Astrocyte (in vitro differentiated cells and primary cell): ENCODE results near the gene MUSK.

Source experiments
- EZH2 ChIP-seq: IDR thresholded peaks from 2 replicates; pipeline ENCODE4 v1.6.1; 2012; ENCODE audit warnings: mild to moderate bottlenecking, low read length, inconsistent platforms; ENCODE audit not compliant: insufficient read depth
- TF ChIP-seq, protein P1 (sequence below): IDR thresholded peaks from 2 replicates; pipeline ENCODE4 v1.5.1; 2011; ENCODE audit warnings: low read depth, mild to moderate bottlenecking, inconsistent platforms, low read length, moderate library complexity; ENCODE audit not compliant: insufficient read depth

DNA sequence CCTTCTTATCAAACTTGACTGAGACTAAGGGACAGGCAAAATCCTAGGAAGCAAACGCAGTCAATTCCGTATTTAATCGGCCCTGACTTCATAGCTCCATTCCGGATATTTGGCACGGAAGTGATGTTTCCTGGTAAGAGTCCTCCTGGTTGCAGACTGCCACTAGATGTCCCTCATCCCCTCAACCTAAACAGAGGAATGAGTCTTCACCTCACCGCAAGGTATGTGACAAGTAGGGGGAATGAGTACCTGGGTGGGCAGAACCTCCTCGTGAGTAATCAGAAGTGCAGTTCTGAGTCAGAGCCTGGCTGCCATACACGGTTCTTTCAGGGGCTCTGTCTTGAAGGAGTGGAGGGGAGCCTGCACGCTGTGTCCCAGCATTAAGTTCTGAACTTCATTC lies 173.6 kb downstream of the MUSK start:
- TF ChIP-seq, protein P1, sequence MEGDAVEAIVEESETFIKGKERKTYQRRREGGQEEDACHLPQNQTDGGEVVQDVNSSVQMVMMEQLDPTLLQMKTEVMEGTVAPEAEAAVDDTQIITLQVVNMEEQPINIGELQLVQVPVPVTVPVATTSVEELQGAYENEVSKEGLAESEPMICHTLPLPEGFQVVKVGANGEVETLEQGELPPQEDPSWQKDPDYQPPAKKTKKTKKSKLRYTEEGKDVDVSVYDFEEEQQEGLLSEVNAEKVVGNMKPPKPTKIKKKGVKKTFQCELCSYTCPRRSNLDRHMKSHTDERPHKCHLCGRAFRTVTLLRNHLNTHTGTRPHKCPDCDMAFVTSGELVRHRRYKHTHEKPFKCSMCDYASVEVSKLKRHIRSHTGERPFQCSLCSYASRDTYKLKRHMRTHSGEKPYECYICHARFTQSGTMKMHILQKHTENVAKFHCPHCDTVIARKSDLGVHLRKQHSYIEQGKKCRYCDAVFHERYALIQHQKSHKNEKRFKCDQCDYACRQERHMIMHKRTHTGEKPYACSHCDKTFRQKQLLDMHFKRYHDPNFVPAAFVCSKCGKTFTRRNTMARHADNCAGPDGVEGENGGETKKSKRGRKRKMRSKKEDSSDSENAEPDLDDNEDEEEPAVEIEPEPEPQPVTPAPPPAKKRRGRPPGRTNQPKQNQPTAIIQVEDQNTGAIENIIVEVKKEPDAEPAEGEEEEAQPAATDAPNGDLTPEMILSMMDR = no peak
- TF ChIP-seq EZH2 = no peak
